Aorta (tissue), 5 donors: ENCODE data around the gene PTGES3. TPM values are rescaled to one million over a fixed set of nuclear protein-coding genes. Genes with fewer than 3 reads are reported as not detected.

Experiments
- ATAC-seq: fragments of 200-7000 bp; cut with Tn5 transposase; one replicate; pipeline ENCODE4 v1.9.1; 2022; ENCODE audit warnings: moderate library complexity; ENCODE audit not compliant: low FRiP score
- DNase-seq, 2 donors: peaks; one replicate each; pipeline ENCODE4 v3.0.0-alpha.2; 2020
- H3K27ac ChIP-seq, 2 donors: one replicate each; pipeline ENCODE4 v1.5.1; 2013; ENCODE audit warnings: low read length in 2 of 2, mild to moderate bottlenecking in 2 of 2, moderate library complexity in 2 of 2, control low read depth in 1 of 2, inconsistent platforms in 1 of 2, low read depth in 1 of 2
- H3K27me3 ChIP-seq, 2 donors: one replicate each; pipeline ENCODE4 v1.6.1; 2013; ENCODE audit warnings: control low read depth in 1 of 2, low read length in 1 of 2, mild to moderate bottlenecking in 1 of 2, moderate library complexity in 1 of 2; ENCODE audit not compliant: insufficient read depth in 2 of 2, control insufficient read depth in 1 of 2
- H3K36me3 ChIP-seq, 2 donors: one replicate each; pipeline ENCODE4 v1.6.1; 2013; ENCODE audit warnings: control low read depth in 1 of 2, low read length in 1 of 2, mild to moderate bottlenecking in 1 of 2; ENCODE audit not compliant: insufficient read depth in 2 of 2, control insufficient read depth in 1 of 2
- H3K4me1 ChIP-seq, 2 donors: one replicate each; pipeline ENCODE4 v1.6.1; 2013; ENCODE audit warnings: low read length in 2 of 2, control low read depth in 1 of 2, mild to moderate bottlenecking in 1 of 2, moderate library complexity in 1 of 2; ENCODE audit not compliant: insufficient read depth in 2 of 2, control insufficient read depth in 1 of 2
- H3K4me3 ChIP-seq, 2 donors: one replicate each; pipeline ENCODE4 v1.5.1; 2013; ENCODE audit warnings: low read length in 2 of 2, control low read depth in 1 of 2, mild to moderate bottlenecking in 1 of 2
- H3K9me3 ChIP-seq: one replicate; pipeline ENCODE4 v1.6.1; 2013; ENCODE audit warnings: mild to moderate bottlenecking, low read length; ENCODE audit not compliant: control insufficient read depth
- WGBS, 2 donors: extraction: QIAGEN DNeasy Blood & Tissue Kit; methylation state at CpG; one replicate each; pipeline ENCODE4 v1.1.7; 2013; 5-methylcytosine and 5-hydroxymethylcytosine counted together
- intact Hi-C, 2 donors: fragments of 100-400 bp; cut with DNase I; formaldehyde crosslinking; loops; one replicate each; pipeline versions ENCODE4 v1.14.2 to v1.15.0; 2022
- polyA plus RNA-seq, 2 donors: library from polyadenylated mRNA; stranded (reverse); fragments of 200-250 nt; gene quantifications; one replicate each; pipeline ENCODE4 v1.2.3, GENCODE V29; 2013
- total RNA-seq, 2 donors: library from RNA; stranded (reverse); fragmentation: NEBNext Ultra II Directional; extraction: Animal tissue kit (Norgen Biotek cat#: 25700); gene quantifications; one replicate each; pipeline ENCODE4 v1.2.1, GENCODE V29; 2021
- donor health status: healthy with polysubstance abuse.
- donor health status: Bipolar disorder and iron deficiency.
- donor health status: DM: no; HTN: no; CAD: no.
- donor health status: DM: no; HTN: no; CAD: no.
- donor health status: DM: yes; HTN: yes; CAD: no.

Gene PTGES3
- total and polyA plus RNA-seq, 4 donors: 142 to 221 (median 150) TPM

- H3K36me3 ChIP-seq: peaks cover 24 to 35% of the 10 kb centered on the region in 2 donors
- intact Hi-C loops: no loop called here
- DNase-seq: no peak
- no peak overlapping the region for H3K4me3 ChIP-seq
- no peaks in the 10 kb centered on the region for H3K9me3 ChIP-seq
- H3K27ac ChIP-seq: no peak overlapping the region
- H3K4me1 ChIP-seq: no peaks in the 10 kb centered on the region
- no peak for ATAC-seq
- no peaks in the 10 kb centered on the region for H3K27me3 ChIP-seq
- WGBS, 2 donors: 84 to 89% methylated on average over 8 of the region's 8 CpGs
These were observed 73.5 kb downstream of the PTGES3 start for GRCh38 chr12:56614627-56615026.

Other genes with a start within 250 kb of the PTGES3 start
- 1 to 10 TPM; 4.0 to 5.9 TPM for gene TIMELESS, start 238.9 kb downstream of the PTGES3 start, total RNA-seq
- 1 to 10 TPM; 1.8 to 4.6 TPM for gene TIMELESS, start 238.9 kb downstream of the PTGES3 start, polyA plus RNA-seq
- gene MIP, start 233.6 kb downstream of the PTGES3 start, total RNA-seq: not detected
- not detected for gene MIP, start 233.6 kb downstream of the PTGES3 start, polyA plus RNA-seq
- 1 to 10 TPM; 2.1 to 3.6 TPM for gene SPRYD4, start 219.7 kb downstream of the PTGES3 start, total RNA-seq
- gene SPRYD4, start 219.7 kb downstream of the PTGES3 start, polyA plus RNA-seq: 1 to 10 TPM; 1.6 to 1.8 TPM
- gene GLS2, start 200.1 kb downstream of the PTGES3 start, total RNA-seq: 1 to 10 TPM in 1 of 2 donors, under 1 TPM in 1; 0.58 to 1.5 TPM
- 1 to 10 TPM; 1.0 to 1.4 TPM for gene GLS2, start 200.1 kb downstream of the PTGES3 start, polyA plus RNA-seq
- 10 to 100 TPM; 67.4 to 72.0 TPM for gene RBMS2, start 166.5 kb downstream of the PTGES3 start, total RNA-seq
- 10 to 100 TPM; 12.5 to 18.2 TPM for gene RBMS2, start 166.5 kb downstream of the PTGES3 start, polyA plus RNA-seq
- 100 to 1,000 TPM in 1 of 2 donors, 10 to 100 TPM in 1; 89.3 to 130 TPM for gene BAZ2A, start 58.0 kb downstream of the PTGES3 start, total RNA-seq
- 10 to 100 TPM; 15.2 to 35.2 TPM for gene BAZ2A, start 58.0 kb downstream of the PTGES3 start, polyA plus RNA-seq
- gene ATP5F1B, start 42.3 kb downstream of the PTGES3 start, total RNA-seq: 100 to 1,000 TPM; 216 to 262 TPM
- 100 to 1,000 TPM; 289 to 327 TPM for gene ATP5F1B, start 42.3 kb downstream of the PTGES3 start, polyA plus RNA-seq
- 100 to 1,000 TPM; 575 to 674 TPM for gene NACA, start 37.0 kb upstream of the PTGES3 start, total RNA-seq
- gene NACA, start 37.0 kb upstream of the PTGES3 start, polyA plus RNA-seq: 1,000 to 10,000 TPM; 1,517 to 2,977 TPM
- 1 to 10 TPM; 3.2 to 4.6 TPM for gene PRIM1, start 64.0 kb upstream of the PTGES3 start, total RNA-seq
- gene PRIM1, start 64.0 kb upstream of the PTGES3 start, polyA plus RNA-seq: 1 to 10 TPM; 1.9 to 2.4 TPM
- 1 to 10 TPM in 1 of 2 donors, under 1 TPM in 1; 0.66 to 3.3 TPM for gene HSD17B6, start 75.0 kb upstream of the PTGES3 start, total RNA-seq
- 1 to 10 TPM in 1 of 2 donors, not detected in 1; 1.9 TPM for gene HSD17B6, start 75.0 kb upstream of the PTGES3 start, polyA plus RNA-seq
- gene SDR9C7, start 246.1 kb upstream of the PTGES3 start, total RNA-seq: under 1 TPM in 1 of 2 donors, not detected in 1; 0.48 TPM
- under 1 TPM in 1 of 2 donors, not detected in 1; 0.18 TPM for gene SDR9C7, start 246.1 kb upstream of the PTGES3 start, polyA plus RNA-seq